BJ (cell line): ENCODE measurements around the gene GPAT3. TPM values are rescaled to one million over a fixed set of nuclear protein-coding genes. Genes with fewer than 3 reads are reported as not detected.

ENCODE experiments used
- CTCF ChIA-PET: fragments of 350-600 bp; formaldehyde crosslinking; extraction: SDS; loops from one replicate; lab custom pipeline; 2021; ENCODE audit warnings: antibody characterized with exemption, inconsistent platforms; lab: Yijun Ruan, JAX
- POLR2A ChIA-PET: fragments of 300-600 bp; sonication (Branson Sonifier 250); formaldehyde crosslinking; extraction: SDS; loops from one replicate; lab custom pipeline; 2021; ENCODE audit warnings: antibody characterized with exemption; lab: Charles Lee
- DNase-seq: peaks from one replicate; pipeline ENCODE4 v3.0.0-alpha.2; 2011; ENCODE audit warnings: low read depth
- H3K27me3 ChIP-seq: 2 replicates; pipeline ENCODE4 v1.6.0; 2011; ENCODE audit warnings: low read length; ENCODE audit not compliant: control insufficient read depth, insufficient read depth
- H3K36me3 ChIP-seq: 2 replicates; pipeline ENCODE4 v1.5.1; 2011; ENCODE audit warnings: low read length; ENCODE audit not compliant: control insufficient read depth, insufficient read depth
- H3K4me3 ChIP-seq: 2 replicates; pipeline ENCODE4 v1.5.1; 2011; ENCODE audit warnings: low read depth, mild to moderate bottlenecking, control low read depth, low read length
- CTCF ChIP-seq: IDR thresholded peaks from 2 replicates; pipeline ENCODE4 v1.5.1; 2011; ENCODE audit warnings: low read depth, mild to moderate bottlenecking, control low read depth, inconsistent platforms, low read length, moderate library complexity; ENCODE audit not compliant: insufficient read depth
- polyA plus RNA-seq: library from polyadenylated mRNA; depleted of rRNA; stranded (reverse); fragments of >200 nt; gene quantifications from 2 replicates; pipeline ENCODE4 v1.2.3, GENCODE V29; 2011

The GPAT3 gene
- polyA plus RNA-seq, 1 experiment = 0.58 TPM

GRCh38 chr4:83585982-83586508, 50.1 kb downstream of the GPAT3 start:
- POLR2A ChIA-PET = no interaction called here
- CTCF ChIA-PET = interaction anchor here (0.7 kb wide), 1 partner anchor 37 kb away, joined by 3 read pairs; no protein-coding TSS in a partner anchor
- Histone ChIP-seq H3K4me3 (no peak overlapping the region), H3K27me3 (no peaks in the 10 kb centered on the region), H3K36me3 (no peaks in the 10 kb centered on the region)
- TF ChIP-seq CTCF = no peak
- DNase-seq = no peak

GRCh38 chr4:83589279-83589678, 53.4 kb downstream of the GPAT3 start:
- TF ChIP-seq CTCF = no peak
- ChIA-PET POLR2A (no interaction called here), CTCF (interaction anchor here (0.9 to 1.3 kb wide), 3 partner anchors 9 to 20 kb away, joined by 3 to 4 read pairs (median 3); no protein-coding TSS in a partner anchor)
- H3K36me3 ChIP-seq = no peaks in the 10 kb centered on the region
- DNase-seq = no peak
- no peaks in the 10 kb centered on the region for H3K27me3 ChIP-seq
- no peak overlapping the region for H3K4me3 ChIP-seq

DNA sequence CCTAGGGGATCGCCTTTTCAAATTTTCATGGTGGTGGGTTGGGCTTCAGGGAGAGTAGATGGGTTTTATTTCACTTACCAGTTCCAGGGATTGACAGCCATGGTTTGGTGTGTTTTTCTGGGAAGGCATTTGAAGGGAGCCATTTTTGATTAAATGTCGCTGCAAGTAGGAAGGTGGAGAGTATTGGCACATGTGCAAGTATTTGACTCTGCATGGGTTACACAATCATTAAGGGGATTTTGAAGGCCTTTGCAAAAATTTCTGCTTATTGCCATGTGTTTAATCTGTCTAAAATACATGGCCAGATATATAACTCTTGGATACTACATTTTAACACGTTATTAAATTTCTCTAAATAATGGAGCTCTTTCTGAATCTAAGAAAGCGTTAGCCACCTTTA, 55.1 kb downstream of the GPAT3 start:
- CTCF ChIA-PET = no interaction called here
- H3K36me3 ChIP-seq = no peaks in the 10 kb centered on the region
- TF ChIP-seq CTCF = no peak
- H3K27me3 ChIP-seq = no peaks in the 10 kb centered on the region
- POLR2A ChIA-PET = no interaction called here
- no peak for DNase-seq
- H3K4me3 ChIP-seq = no peak overlapping the region

GRCh38 chr4:83591730-83592129, 55.8 kb downstream of the GPAT3 start:
- TF ChIP-seq CTCF = no peak

GRCh38 chr4:83599183-83599582, 63.3 kb downstream of the GPAT3 start:
- DNase-seq = no peak
- ChIA-PET POLR2A (no interaction called here), CTCF (interaction anchor here (1.1 to 1.4 kb wide), 2 partner anchors 9 to 39 kb away, joined by 3 to 4 read pairs; no protein-coding TSS in a partner anchor)
- Histone ChIP-seq H3K27me3 (no peaks in the 10 kb centered on the region), H3K4me3 (no peak overlapping the region), H3K36me3 (no peaks in the 10 kb centered on the region)
- no peak for TF ChIP-seq CTCF

More at GRCh38 chr4:83591730-83592129, 55.8 kb downstream of the GPAT3 start:
- H3K27me3 ChIP-seq = no peaks in the 10 kb centered on the region
- POLR2A ChIA-PET = no interaction called here
- CTCF ChIA-PET = no interaction called here
- no peak for DNase-seq
- no peaks in the 10 kb centered on the region for H3K36me3 ChIP-seq
- no peak overlapping the region for H3K4me3 ChIP-seq
